Testis (tissue), 3 donors: ENCODE data around the gene PARP6. TPM values are rescaled to one million over a fixed set of nuclear protein-coding genes. Genes with fewer than 3 reads are reported as not detected.

Experiments used
- polyA plus RNA-seq: library from polyadenylated mRNA; stranded (reverse); fragments of 350-450 nt; fragmentation: Illumina TruSeq; extraction: RNeasy Lipid Tissue Mini Kit (QIAGEN cat#74804); gene quantifications from one replicate; pipeline ENCODE4 v1.2.3, GENCODE V29; 2014; ENCODE audit warnings: low read depth, low replicate concordance; ENCODE audit not compliant: insufficient read depth
- total RNA-seq, 2 donors: library from RNA; depleted of rRNA; stranded (reverse); fragments of >200 nt; gene quantifications; one replicate each; pipeline ENCODE4 v1.2.3, GENCODE V29; 2016

Gene PARP6
- total and polyA plus RNA-seq, 3 donors from 2014 or later, result 114 to 190 (median 182) TPM

Other genes starting within 250 kb of the PARP6 start
- gene MYO9A, start 154.4 kb downstream of the PARP6 start, total RNA-seq, result 100 to 1,000 TPM; 103 to 126 TPM
- 68.9 TPM for gene MYO9A, start 154.4 kb downstream of the PARP6 start, polyA plus RNA-seq
- 10 to 100 TPM in 1 of 2 donors, 1 to 10 TPM in 1; 8.1 to 17.6 TPM for gene SENP8, start 154.2 kb downstream of the PARP6 start, total RNA-seq
- gene SENP8, start 154.2 kb downstream of the PARP6 start, polyA plus RNA-seq, result 22.7 TPM
- gene GRAMD2A, start 74.8 kb downstream of the PARP6 start, total RNA-seq, result 1 to 10 TPM in 1 of 2 donors, under 1 TPM in 1; 0.31 to 1.4 TPM
- gene GRAMD2A, start 74.8 kb downstream of the PARP6 start, polyA plus RNA-seq, result 3.1 TPM
- gene PKM, start 41.4 kb downstream of the PARP6 start, total RNA-seq, result 100 to 1,000 TPM; 521 to 530 TPM
- 602 TPM for gene PKM, start 41.4 kb downstream of the PARP6 start, polyA plus RNA-seq
- gene CELF6, start 47.6 kb upstream of the PARP6 start, total RNA-seq, result 10 to 100 TPM; 19.2 to 22.0 TPM
- gene CELF6, start 47.6 kb upstream of the PARP6 start, polyA plus RNA-seq, result 10.1 TPM
- 100 to 1,000 TPM; 110 to 188 TPM for gene HEXA, start 103.5 kb upstream of the PARP6 start, total RNA-seq
- gene HEXA, start 103.5 kb upstream of the PARP6 start, polyA plus RNA-seq, result 129 TPM
- 1 to 10 TPM; 3.5 to 6.3 TPM for gene TMEM202, start 125.8 kb upstream of the PARP6 start, total RNA-seq
- gene TMEM202, start 125.8 kb upstream of the PARP6 start, polyA plus RNA-seq, result 52.1 TPM
- 100 to 1,000 TPM in 1 of 2 donors, 10 to 100 TPM in 1; 97.8 to 113 TPM for gene ARIH1, start 201.8 kb upstream of the PARP6 start, total RNA-seq
- 221 TPM for gene ARIH1, start 201.8 kb upstream of the PARP6 start, polyA plus RNA-seq